IMR-90 (cell line): ENCODE results near the gene METTL23. TPM values are rescaled to one million over a fixed set of nuclear protein-coding genes. Genes with fewer than 3 reads are reported as not detected.
"Not testable (repeated sequence)": the region's sequence is repeated elsewhere in the genome, so short reads cannot be mapped to it uniquely, and the experiment has no call there.

Experiments used
- ATAC-seq: fragments of 200-7000 bp; cut with Tn5 transposase; 2 replicates; pipeline ENCODE4 v1.9.1; 2020; ENCODE audit warnings: low read depth, mild to moderate bottlenecking, moderate library complexity
- BruUV-seq: library from RNA; stranded (reverse); fragments of 400-500 nt; replicated peaks from 2 replicates; lab custom pipeline; 2021; lab: Mats Ljungman, UMichigan
- CTCF ChIA-PET: fragments of 300-600 bp; formaldehyde crosslinking; extraction: SDS; loops from one replicate; lab custom pipeline; 2021; ENCODE audit warnings: antibody characterized with exemption; lab: Yijun Ruan, JAX
- POLR2A ChIA-PET: fragments of 300-600 bp; sonication (Branson Sonifier 250); formaldehyde crosslinking; loops from one replicate; lab custom pipeline; 2022; ENCODE audit warnings: antibody characterized with exemption; ENCODE audit not compliant: unreplicated experiment; lab: Charles Lee
- DNase-seq: peaks from one replicate; pipeline ENCODE4 v3.0.0; 2013
- H2AFZ ChIP-seq: replicated peaks from 2 replicates; pipeline ENCODE3; 2013; ENCODE audit warnings: low read length, mild to moderate bottlenecking; ENCODE audit not compliant: poor library complexity
- H2AK5ac ChIP-seq: 2 replicates; pipeline ENCODE4 v1.6.1; 2013; ENCODE audit warnings: low read depth, low read length, inconsistent platforms
- H2AK9ac ChIP-seq: replicated peaks from 2 replicates; pipeline ENCODE3; 2013; ENCODE audit warnings: mild to moderate bottlenecking, low read depth, low read length, moderate library complexity; ENCODE audit not compliant: poor library complexity
- H2BK120ac ChIP-seq: 2 replicates; pipeline ENCODE4 v1.6.1; 2013; ENCODE audit warnings: low read depth, low read length, inconsistent platforms
- H2BK15ac ChIP-seq: 3 replicates; pipeline ENCODE4 v1.6.1; 2013; ENCODE audit warnings: low read depth, low read length, inconsistent platforms
- H2BK20ac ChIP-seq: 2 replicates; pipeline ENCODE4 v1.6.1; 2013; ENCODE audit warnings: low read depth, mild to moderate bottlenecking, inconsistent platforms, low read length, moderate library complexity
- H2BK5ac ChIP-seq: 2 replicates; pipeline ENCODE4 v1.6.1; 2013; ENCODE audit warnings: mild to moderate bottlenecking, low read depth, low read length, inconsistent platforms; ENCODE audit not compliant: poor library complexity, severe bottlenecking
- H3K14ac ChIP-seq: replicated peaks from 2 replicates; pipeline ENCODE4 v1.6.1; 2013; ENCODE audit warnings: low read depth, low read length, inconsistent platforms
- H3K18ac ChIP-seq: 2 replicates; pipeline ENCODE4 v1.6.1; 2013; ENCODE audit warnings: low read depth, low read length, control low read depth
- H3K23ac ChIP-seq: 2 replicates; pipeline ENCODE4 v1.6.1; 2013; ENCODE audit warnings: low read depth, low read length, inconsistent platforms
- H3K27ac ChIP-seq: 2 replicates; pipeline ENCODE4 v1.5.1; 2013; ENCODE audit warnings: mild to moderate bottlenecking, control low read depth, low read length; ENCODE audit not compliant: insufficient read depth
- H3K27me3 ChIP-seq: 2 replicates; pipeline ENCODE4 v1.6.1; 2013; ENCODE audit warnings: low read length; ENCODE audit not compliant: control insufficient read depth, insufficient read depth
- H3K36me3 ChIP-seq: 2 replicates; pipeline ENCODE4 v1.6.1; 2013; ENCODE audit warnings: low read length, mixed read lengths; ENCODE audit not compliant: control insufficient read depth, insufficient read depth
- H3K4ac ChIP-seq: 2 replicates; pipeline ENCODE4 v1.6.1; 2013; ENCODE audit warnings: low read depth, low read length, inconsistent platforms
- H3K4me1 ChIP-seq: 2 replicates; pipeline ENCODE4 v1.6.1; 2013; ENCODE audit warnings: low read length, mixed read lengths; ENCODE audit not compliant: control insufficient read depth, insufficient read depth
- H3K4me2 ChIP-seq: 2 replicates; pipeline ENCODE4 v1.6.1; 2013; ENCODE audit warnings: low read depth, mild to moderate bottlenecking, control low read depth, low read length, moderate library complexity
- H3K4me3 ChIP-seq: 2 replicates; pipeline ENCODE4 v1.5.1; 2013; ENCODE audit warnings: low read depth, mild to moderate bottlenecking, control low read depth, low read length, moderate library complexity; ENCODE audit not compliant: insufficient read depth
- H3K56ac ChIP-seq: 2 replicates; pipeline ENCODE4 v1.6.1; 2013; ENCODE audit warnings: low read length, inconsistent platforms; ENCODE audit not compliant: insufficient read depth; ENCODE audit errors: extremely low read depth
- H3K79me1 ChIP-seq, 2 experiments: 2 replicates each; pipeline ENCODE4 v1.6.1; 2013; ENCODE audit warnings: low read length in 2 of 2, inconsistent platforms in 1 of 2, low read depth in 1 of 2
- H3K9ac ChIP-seq: 2 replicates; pipeline ENCODE4 v1.6.1; 2013; ENCODE audit warnings: low read depth, low read length, control low read depth
- H3K9me1 ChIP-seq: 2 replicates; pipeline ENCODE4 v1.6.1; 2013; ENCODE audit warnings: low read length, inconsistent platforms; ENCODE audit not compliant: insufficient read depth
- H3K9me3 ChIP-seq: 2 replicates; pipeline ENCODE4 v1.6.1; 2013; ENCODE audit warnings: low read length; ENCODE audit not compliant: control insufficient read depth, insufficient read depth
- H4K20me1 ChIP-seq: 2 replicates; pipeline ENCODE4 v1.6.1; 2013; ENCODE audit warnings: low read length, inconsistent platforms; ENCODE audit not compliant: insufficient read depth
- H4K5ac ChIP-seq: 2 replicates; pipeline ENCODE4 v1.6.1; 2013; ENCODE audit warnings: mild to moderate bottlenecking, low read depth, low read length, control low read depth
- H4K8ac ChIP-seq, 2 experiments: 2 replicates each; pipeline ENCODE4 v1.6.1; 2013; ENCODE audit warnings: low read depth in 2 of 2, low read length in 2 of 2, control low read depth in 1 of 2, inconsistent platforms in 1 of 2
- H4K91ac ChIP-seq: 2 replicates; pipeline ENCODE4 v1.6.1; 2013; ENCODE audit warnings: low read depth, low read length, inconsistent platforms; ENCODE audit not compliant: insufficient read depth
- FOS ChIP-seq: fragments of 150-350 bp; IDR thresholded peaks from 2 replicates; pipeline ENCODE4 v1.6.1; 2016; ENCODE audit warnings: low read depth, low read length
- MAZ ChIP-seq: IDR thresholded peaks from 2 replicates; pipeline ENCODE4 v1.6.1; 2012; ENCODE audit warnings: low read depth, mild to moderate bottlenecking, low read length, improper control_type of control experiment, moderate library complexity, borderline replicate concordance
- POLR2A ChIP-seq: IDR thresholded peaks from 2 replicates; pipeline ENCODE4 v1.6.1; 2012; ENCODE audit warnings: mild to moderate bottlenecking, low read depth, low read length
- SMC3 ChIP-seq: fragments of 150-350 bp; IDR thresholded peaks from 2 replicates; pipeline ENCODE4 v1.6.1; 2016; ENCODE audit warnings: low read depth, mild to moderate bottlenecking, antibody characterized with exemption, low read length, moderate library complexity
- WGBS, 2 experiments: methylation state at CpG; one replicate each; pipeline versions ENCODE4 v1.1.5 to v1.1.7; 2013; ENCODE audit warnings: missing lambda C conversion rate in 2 of 2; ENCODE audit not compliant: insufficient read length in 1 of 2; ENCODE audit errors: extremely low coverage in 2 of 2; 5-methylcytosine and 5-hydroxymethylcytosine counted together
- dilution Hi-C: fragments of 300-500 bp; cut with HindIII; formaldehyde crosslinking; loops from one replicate; pipeline ENCODE4 v1.14.3; 2018; ENCODE audit warnings: low sequenced_read_pairs; ENCODE audit not compliant: unreplicated experiment
- in situ Hi-C: fragments of 300-500 bp; cut with MboI; formaldehyde crosslinking; loops from 3 replicates; pipeline ENCODE4 v1.14.3; 2019; ENCODE audit warnings: low sequenced_read_pairs, inconsistent platforms, mixed read lengths
- intact Hi-C: fragments of 100-400 bp; cut with micrococcal nuclease; formaldehyde crosslinking; loops from 2 replicates; pipeline ENCODE4 v1.10.0; 2022
- polyA plus RNA-seq, 3 experiments: library from polyadenylated mRNA; depleted of rRNA; stranded (reverse); fragments of >200 nt; gene quantifications; 2 replicates each; pipeline ENCODE4 v1.2.3, GENCODE V29; 2012; ENCODE audit warnings: low replicate concordance in 1 of 3
- total RNA-seq: library from RNA; depleted of rRNA; stranded (reverse); fragments of >200 nt; gene quantifications from 2 replicates; pipeline ENCODE4 v1.2.3, GENCODE V29; 2012

METTL23 gene
- total and polyA plus RNA-seq, 2 of the 4 experiments (the other 2 are of a cell fraction) = 18.8 to 32.1 TPM

DNA sequence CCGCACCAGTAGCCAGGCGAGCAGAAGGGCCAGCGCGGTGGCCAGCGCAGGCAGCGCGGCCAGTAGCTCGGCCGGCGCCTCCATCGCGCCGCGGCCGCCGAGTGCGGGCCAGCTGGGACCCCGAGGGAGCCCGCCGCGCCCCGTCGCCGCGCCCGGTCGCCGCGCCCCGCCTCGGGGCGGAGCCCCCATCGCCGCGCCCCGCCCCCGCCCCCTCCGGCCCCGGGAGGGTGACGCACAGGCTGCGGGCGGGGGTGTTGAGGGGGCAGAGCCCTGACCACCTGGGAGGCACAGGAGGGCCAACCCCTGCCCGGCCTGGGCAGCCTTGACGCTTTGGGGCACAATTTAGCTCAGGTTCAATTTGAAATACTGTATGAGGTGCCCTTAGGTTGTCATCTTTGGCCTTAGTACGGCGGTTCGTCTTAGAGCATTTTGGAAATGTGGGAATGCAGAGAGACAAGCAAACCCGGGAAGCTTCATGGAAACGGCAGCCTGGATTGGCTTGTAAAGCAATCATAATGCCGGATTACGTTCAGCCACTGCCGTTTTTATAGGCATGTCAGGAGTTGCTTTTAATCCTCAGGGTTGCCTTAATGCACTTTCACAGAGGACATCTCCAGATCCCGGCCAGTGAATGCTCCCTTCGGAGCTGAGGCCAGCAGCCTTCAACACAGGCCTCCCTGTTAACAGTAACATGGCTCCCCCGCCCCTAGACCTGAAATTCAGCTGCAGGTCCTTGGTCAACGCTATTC is 15.6 kb upstream of the METTL23 start, which contains the start of gene MXRA7:
TSS of gene MXRA7 (minus strand) at position 103 of the 749 bp plus-strand sequence. CDS start at position 84, 19 bp downstream.
- Histone ChIP-seq H4K91ac (peak within 1 kb of the TSS; percentile 98), H2BK5ac (peak within 1 kb of the TSS; percentile 92), H3K4me1 (peaks cover 31% of the 10 kb centered on the region), H2AK5ac (peak within 1 kb of the TSS; percentile 81), H2AFZ (peak within 1 kb of the TSS; percentile 75), H2AK9ac (peak within 1 kb of the TSS; percentile 99), H3K9me3 (no peaks in the 10 kb centered on the region), H3K4me3 (peak within 1 kb of the TSS; percentile 58), H3K23ac (peak within 1 kb of the TSS; percentile 98), H3K27ac (peak within 1 kb of the TSS; percentile 90), H3K79me1 (peaks cover 26 to 86% of the 10 kb centered on the region in 2 experiments), H4K8ac (peak within 1 kb of the TSS; percentile 49 to 89), H4K5ac (peak within 1 kb of the TSS; percentile 67), H3K4ac (peak within 1 kb of the TSS; percentile 98), H3K9ac (peak within 1 kb of the TSS; percentile 86), H3K36me3 (peaks cover 20% of the 10 kb centered on the region), H3K9me1 (peaks cover 20% of the 10 kb centered on the region), H2BK20ac (peak within 1 kb of the TSS; percentile 54; the same call in 1 of the 2 replicates), H4K20me1 (peaks cover 67% of the 10 kb centered on the region), H3K14ac (peak within 1 kb of the TSS; percentile 99), H3K18ac (peak within 1 kb of the TSS; percentile 73), H2BK15ac (peak within 1 kb of the TSS; percentile 60; the same call in 1 of the 3 replicates), H2BK120ac (peak within 1 kb of the TSS; percentile 94), H3K27me3 (no peaks in the 10 kb centered on the region), H3K56ac (peak within 1 kb of the TSS; percentile 96), H3K4me2 (peak within 1 kb of the TSS; percentile 97)
- WGBS, 2 experiments = 8% methylated on average over 6 of the region's 56 CpGs; no CpG with 5 or more reads in 1 of the 2 experiments
- in situ Hi-C loops (no loop called here), intact Hi-C loops (loop anchor here (2.0 kb wide), 1 partner anchor 152 kb away; no protein-coding TSS in a partner anchor), dilution Hi-C loops (no loop called here)
- TF ChIP-seq SMC3 (no peak), MAZ (peak; percentile 90; the same call in 1 of the 2 replicates), POLR2A (peak; percentile 55), FOS (0 out of 2 replicates have a peak, but pooled peaks have one; percentile 5)
- CTCF ChIA-PET = interaction anchor here (1.2 kb wide), 1 partner anchor 22 kb away, joined by 3 read pairs; no protein-coding TSS in a partner anchor
- peak; percentile 59 for ATAC-seq
- BruUV-seq = no TSS peak
- POLR2A ChIA-PET = interaction anchor here (0.6 kb wide), 1 partner anchor 26 kb away, joined by 4 read pairs; no protein-coding TSS in a partner anchor
- DNase-seq = peak; percentile 61

DNA sequence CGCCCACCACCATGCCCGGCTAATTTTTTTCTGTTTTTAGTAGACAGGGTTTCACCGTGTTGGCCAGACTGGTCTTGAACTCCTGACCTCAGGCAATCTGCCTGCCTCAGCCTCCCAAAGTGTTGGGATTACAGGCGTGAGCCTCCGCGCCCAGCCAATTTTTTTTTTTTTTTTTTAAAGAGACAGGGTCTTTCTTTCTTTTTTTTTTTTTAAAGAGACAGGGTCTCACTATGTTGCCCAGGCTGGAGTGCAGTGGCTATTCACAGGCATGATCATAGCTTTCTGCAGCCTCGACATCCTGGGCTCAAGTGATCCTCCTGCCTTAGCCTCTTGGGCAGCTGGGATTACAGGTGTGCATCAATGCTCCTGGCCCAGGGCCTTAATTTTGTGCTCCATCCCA is 14.3 kb upstream of the METTL23 start:
- H3K9me3 ChIP-seq, H3K27me3 ChIP-seq, H2BK120ac ChIP-seq, H2AK5ac ChIP-seq, H3K14ac ChIP-seq, DNase-seq, H2BK20ac ChIP-seq, H2AFZ ChIP-seq, H4K8ac ChIP-seq, H2BK15ac ChIP-seq, dilution Hi-C loops, H2BK5ac ChIP-seq, H3K4ac ChIP-seq, in situ Hi-C loops, H3K18ac ChIP-seq, H2AK9ac ChIP-seq, intact Hi-C loops, H3K23ac ChIP-seq, H3K4me2 ChIP-seq, ATAC-seq, H3K4me3 ChIP-seq, H4K91ac ChIP-seq, H3K56ac ChIP-seq, BruUV-seq, H3K27ac ChIP-seq, POLR2A ChIA-PET, H3K9ac ChIP-seq, H4K5ac ChIP-seq: not testable (repeated sequence)
- 77% methylated on average over 2 of the region's 7 CpGs; no CpG with 5 or more reads in 1 of the 2 experiments for WGBS, 2 experiments
- Histone ChIP-seq H3K9me1 (peaks cover 17% of the 10 kb centered on the region), H3K36me3 (peaks cover 22% of the 10 kb centered on the region), H4K20me1 (peaks cover 65% of the 10 kb centered on the region), H3K4me1 (peaks cover 32% of the 10 kb centered on the region), H3K79me1 (peaks cover 26 to 80% of the 10 kb centered on the region in 2 experiments)
- CTCF ChIA-PET = interaction anchor here (1.2 kb wide), 1 partner anchor 20 kb away, joined by 3 read pairs; no protein-coding TSS in a partner anchor
